ENCODE measurements around the gene TRPV6.

- TF ChIP-seq EZH2 (IDR thresholded peaks at IDR 0.05; ENCODE audit: borderline replicate concordance): no peak
- peak; percentile 34 for TF ChIP-seq CTCF (IDR thresholded peaks at IDR 0.05; ENCODE audit: poor library complexity)
- TF ChIP-seq EZH2phosphoT487 (IDR thresholded peaks at IDR 0.05; ENCODE audit: low read depth, severe bottlenecking, unreplicated experiment): no peak
These were observed 23.7 kb upstream of the TRPV6 start for GRCh38 chr7:142908921-142909890.
